ENCODE measurements around the gene ADGRE2.
A peak's percentile ranks its signal among the peaks of the same experiment; 100 is the strongest.
"Not testable (repeated sequence)": the region's sequence is repeated elsewhere in the genome, so short reads cannot be mapped to it uniquely, and the experiment has no call there.

Gene ADGRE2

GRCh38 chr19:14778110-14778845 lies at the start of gene ADGRE2:
Gene ADGRE2, minus strand, starts transcription at chr19:14778560. Its CDS starts 1,804 bp downstream, at chr19:14776756.
- DNase-seq, result not testable (repeated sequence)

GRCh38 chr19:14826006-14826405 lies 47.6 kb upstream of the ADGRE2 start:
- DNase-seq, result no peak

- no peak for DNase-seq
These were observed 43.6 kb upstream of the ADGRE2 start for GRCh38 chr19:14821937-14822336.

- no peak for DNase-seq
These were observed 40.2 kb upstream of the ADGRE2 start for GRCh38 chr19:14818588-14818987.

GRCh38 chr19:14817052-14817451 lies 38.7 kb upstream of the ADGRE2 start:
- DNase-seq, result no peak

GRCh38 chr19:14814982-14815652 lies 36.8 kb upstream of the ADGRE2 start:
- no peak for DNase-seq

GRCh38 chr19:14809272-14810057 lies 31.1 kb upstream of the ADGRE2 start:
- no peak for DNase-seq

GRCh38 chr19:14804765-14805164 lies 26.4 kb upstream of the ADGRE2 start:
- DNase-seq, result no peak

- no peak for DNase-seq
These were observed 20.4 kb upstream of the ADGRE2 start for GRCh38 chr19:14798760-14799159.

- no peak for DNase-seq
These were observed 17.7 kb upstream of the ADGRE2 start for GRCh38 chr19:14796021-14796420.

GRCh38 chr19:14795078-14795721 lies 16.8 kb upstream of the ADGRE2 start:
- peak in 1 of 2 donors; percentile 19 for DNase-seq

GRCh38 chr19:14792250-14792649 lies 13.9 kb upstream of the ADGRE2 start:
- not testable (repeated sequence) for DNase-seq

GRCh38 chr19:14786421-14786851 lies 8.1 kb upstream of the ADGRE2 start:
- DNase-seq, result peak in 1 of 2 donors; percentile 34

GRCh38 chr19:14785102-14785793 lies 6.9 kb upstream of the ADGRE2 start:
- DNase-seq, result peak; percentile 20 to 77

- peak in 1 of 2 donors; percentile 76 for DNase-seq
These were observed 6.4 kb upstream of the ADGRE2 start for GRCh38 chr19:14784730-14785101.

GRCh38 chr19:14783410-14783998 lies 5.1 kb upstream of the ADGRE2 start:
- DNase-seq, result peak in 1 of 2 donors; percentile 24

- no peak for DNase-seq
These were observed 4.5 kb upstream of the ADGRE2 start for GRCh38 chr19:14782626-14783409.

GRCh38 chr19:14781713-14782536 lies 3.6 kb upstream of the ADGRE2 start:
- not testable (repeated sequence) for DNase-seq

GRCh38 chr19:14780622-14781225 lies 2.4 kb upstream of the ADGRE2 start:
- DNase-seq, result not testable (repeated sequence)

GRCh38 chr19:14779151-14779550 lies 791 bp upstream of the ADGRE2 start:
- DNase-seq, result no peak
